ENCODE data around the gene ASTN2. TPM values are rescaled to one million over a fixed set of nuclear protein-coding genes. Genes with fewer than 3 reads are reported as not detected.
"Not testable (repeated sequence)": the region's sequence is repeated elsewhere in the genome, so short reads cannot be mapped to it uniquely, and the experiment has no call there.

The ASTN2 gene
- total RNA-seq, 1 donor: 3.1 TPM

DNA sequence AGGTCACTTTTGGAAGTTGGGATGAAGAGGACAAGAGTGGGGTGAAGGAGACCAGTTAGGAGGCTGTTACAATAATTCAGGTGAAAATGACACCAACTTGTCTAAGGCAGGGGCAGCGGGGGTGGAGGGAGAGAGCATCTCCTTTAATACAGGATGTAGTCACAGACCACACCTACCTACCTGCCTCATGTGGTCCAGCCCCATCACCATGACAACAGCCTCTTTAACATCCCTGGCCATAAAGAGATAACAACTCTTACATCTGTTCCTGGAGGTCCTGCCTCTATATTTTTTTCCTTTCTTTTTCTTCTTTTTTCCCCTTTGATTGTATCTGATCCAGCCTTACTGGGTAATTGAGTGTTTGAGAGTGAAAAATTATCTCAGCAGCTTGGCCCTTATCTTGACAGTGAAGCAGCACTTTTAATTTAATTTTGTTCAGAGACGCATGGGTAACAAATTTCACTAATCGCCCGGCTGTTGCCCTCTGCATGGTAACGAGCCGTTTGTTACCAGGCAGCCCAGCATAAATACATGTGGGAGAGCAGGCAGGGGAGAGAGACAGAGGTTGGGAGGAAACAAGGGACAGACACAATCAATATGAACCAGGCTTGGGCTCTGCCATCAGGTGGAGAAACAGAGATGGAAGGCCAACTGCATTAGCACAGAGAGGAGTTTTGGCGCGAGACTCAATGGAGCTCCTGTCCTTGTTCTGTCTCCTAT lies 338.1 kb downstream of the ASTN2 start:
- Histone ChIP-seq H3K27me3 (ENCODE audit: insufficient read depth, low read length) (no peaks in the 10 kb centered on the region), H3K4me3 (ENCODE audit: low read length) (no peak overlapping the region), H3K9me3 (ENCODE audit: low read depth, low read length) (no peaks in the 10 kb centered on the region), H3K4me1 (ENCODE audit: insufficient read depth, low read length) (no peaks in the 10 kb centered on the region)

- H3K27me3 ChIP-seq (ENCODE audit: insufficient read depth, low read length): no peaks in the 10 kb centered on the region
- H3K4me1 ChIP-seq (ENCODE audit: insufficient read depth, low read length): no peaks in the 10 kb centered on the region
- no peaks in the 10 kb centered on the region for H3K9me3 ChIP-seq (ENCODE audit: low read depth, low read length)
- no peak overlapping the region for H3K4me3 ChIP-seq (ENCODE audit: low read length)
Observed at GRCh38 chr9:117075636-117076035, 339.2 kb downstream of the ASTN2 start.

- H3K9me3 ChIP-seq (ENCODE audit: low read depth, low read length): no peaks in the 10 kb centered on the region
- no peak overlapping the region for H3K4me3 ChIP-seq (ENCODE audit: low read length)
- H3K27me3 ChIP-seq (ENCODE audit: insufficient read depth, low read length): no peaks in the 10 kb centered on the region
- H3K4me1 ChIP-seq (ENCODE audit: insufficient read depth, low read length): no peaks in the 10 kb centered on the region
Observed at GRCh38 chr9:117074784-117075520, 339.9 kb downstream of the ASTN2 start.

DNA sequence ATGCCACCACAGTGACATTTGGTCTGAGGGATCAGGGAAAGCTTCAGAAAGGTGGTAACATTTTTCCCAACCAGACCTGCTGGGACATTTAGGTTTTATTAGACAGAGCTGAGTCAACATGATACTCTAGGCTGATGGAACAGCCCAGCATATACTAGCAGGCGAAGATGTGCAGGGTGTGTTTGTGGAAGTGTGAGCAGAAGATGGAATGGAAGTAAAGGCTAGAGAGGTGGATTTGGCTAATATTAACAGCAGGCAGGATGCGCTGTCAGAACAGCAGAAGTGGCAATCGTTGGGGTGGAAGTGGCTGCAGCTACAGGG lies 340.6 kb downstream of the ASTN2 start:
- H3K4me3 ChIP-seq (ENCODE audit: low read length): no peak overlapping the region
- no peaks in the 10 kb centered on the region for H3K27me3 ChIP-seq (ENCODE audit: insufficient read depth, low read length)
- H3K4me1 ChIP-seq (ENCODE audit: insufficient read depth, low read length): no peaks in the 10 kb centered on the region
- H3K9me3 ChIP-seq (ENCODE audit: low read depth, low read length): no peaks in the 10 kb centered on the region

GRCh38 chr9:117073539-117074341 lies 341.1 kb downstream of the ASTN2 start:
- no peak overlapping the region for H3K4me3 ChIP-seq (ENCODE audit: low read length)
- no peaks in the 10 kb centered on the region for H3K27me3 ChIP-seq (ENCODE audit: insufficient read depth, low read length)
- no peaks in the 10 kb centered on the region for H3K9me3 ChIP-seq (ENCODE audit: low read depth, low read length)
- no peaks in the 10 kb centered on the region for H3K4me1 ChIP-seq (ENCODE audit: insufficient read depth, low read length)

DNA sequence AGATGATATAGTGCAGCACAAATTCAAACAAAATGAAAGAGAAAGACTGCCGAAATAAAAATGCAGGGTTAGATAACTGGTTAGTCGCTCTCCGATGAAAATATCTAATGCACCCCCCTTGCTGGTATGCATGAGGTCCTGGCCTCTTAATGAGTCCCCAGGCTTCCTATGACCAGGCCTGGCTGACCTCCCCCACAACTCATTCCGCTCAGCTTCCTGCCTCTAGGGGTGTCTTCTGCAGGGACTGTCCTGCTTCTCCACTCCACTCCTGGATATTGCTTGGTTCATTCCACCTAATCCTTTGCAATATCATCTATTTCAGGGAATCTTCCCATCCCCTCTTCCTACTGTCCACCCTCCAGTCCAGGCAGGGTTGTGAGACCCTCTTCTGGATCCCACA lies 341.8 kb downstream of the ASTN2 start:
- Histone ChIP-seq H3K4me3 (ENCODE audit: low read length) (no peak overlapping the region), H3K4me1 (ENCODE audit: insufficient read depth, low read length) (no peaks in the 10 kb centered on the region), H3K27me3 (ENCODE audit: insufficient read depth, low read length) (no peaks in the 10 kb centered on the region), H3K9me3 (ENCODE audit: low read depth, low read length) (no peaks in the 10 kb centered on the region)

- no peaks in the 10 kb centered on the region for H3K4me1 ChIP-seq (ENCODE audit: insufficient read depth, low read length)
- H3K27me3 ChIP-seq (ENCODE audit: insufficient read depth, low read length): no peaks in the 10 kb centered on the region
- no peaks in the 10 kb centered on the region for H3K9me3 ChIP-seq (ENCODE audit: low read depth, low read length)
- no peak overlapping the region for H3K4me3 ChIP-seq (ENCODE audit: low read length)
Observed at GRCh38 chr9:117072216-117072615, 342.6 kb downstream of the ASTN2 start.

GRCh38 chr9:117071673-117072207 lies 343.1 kb downstream of the ASTN2 start:
- not testable (repeated sequence) for H3K9me3 ChIP-seq (ENCODE audit: low read depth, low read length); H3K4me3 ChIP-seq (ENCODE audit: low read length); H3K27me3 ChIP-seq (ENCODE audit: insufficient read depth, low read length); H3K4me1 ChIP-seq (ENCODE audit: insufficient read depth, low read length)

- Histone ChIP-seq H3K27me3 (ENCODE audit: insufficient read depth, low read length) (no peaks in the 10 kb centered on the region), H3K9me3 (ENCODE audit: low read depth, low read length) (no peaks in the 10 kb centered on the region), H3K4me3 (ENCODE audit: low read length) (no peak overlapping the region), H3K4me1 (ENCODE audit: insufficient read depth, low read length) (no peaks in the 10 kb centered on the region)
Observed at GRCh38 chr9:117063721-117064471, 351.0 kb downstream of the ASTN2 start.

GRCh38 chr9:117060963-117061362 lies 353.9 kb downstream of the ASTN2 start:
- H3K4me1 ChIP-seq (ENCODE audit: insufficient read depth, low read length): no peaks in the 10 kb centered on the region
- H3K4me3 ChIP-seq (ENCODE audit: low read length): no peak overlapping the region
- H3K27me3 ChIP-seq (ENCODE audit: insufficient read depth, low read length): no peaks in the 10 kb centered on the region
- H3K9me3 ChIP-seq (ENCODE audit: low read depth, low read length): no peaks in the 10 kb centered on the region

DNA sequence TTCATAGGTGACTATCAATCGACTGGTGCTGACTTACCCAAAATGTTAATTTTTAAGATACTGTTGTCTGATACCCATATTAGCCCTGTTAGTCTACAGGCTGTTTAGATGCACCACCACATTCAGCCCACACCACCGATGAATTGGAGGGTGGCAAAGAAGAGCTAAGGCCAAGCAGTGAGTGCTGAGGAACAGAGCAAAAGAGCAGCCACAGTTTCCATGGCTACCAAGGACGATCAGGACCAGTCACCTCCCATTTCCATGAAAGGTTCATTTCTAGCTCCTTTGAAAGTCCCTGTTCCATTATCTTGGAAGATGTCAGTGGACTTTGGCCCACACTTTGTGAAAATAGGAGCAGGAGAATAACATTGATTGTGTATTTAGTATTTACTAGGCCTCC lies 364.9 kb downstream of the ASTN2 start:
- Histone ChIP-seq H3K4me3 (ENCODE audit: low read length) (no peak overlapping the region), H3K27me3 (ENCODE audit: insufficient read depth, low read length) (no peaks in the 10 kb centered on the region), H3K4me1 (ENCODE audit: insufficient read depth, low read length) (no peaks in the 10 kb centered on the region), H3K9me3 (ENCODE audit: low read depth, low read length) (no peaks in the 10 kb centered on the region)

DNA sequence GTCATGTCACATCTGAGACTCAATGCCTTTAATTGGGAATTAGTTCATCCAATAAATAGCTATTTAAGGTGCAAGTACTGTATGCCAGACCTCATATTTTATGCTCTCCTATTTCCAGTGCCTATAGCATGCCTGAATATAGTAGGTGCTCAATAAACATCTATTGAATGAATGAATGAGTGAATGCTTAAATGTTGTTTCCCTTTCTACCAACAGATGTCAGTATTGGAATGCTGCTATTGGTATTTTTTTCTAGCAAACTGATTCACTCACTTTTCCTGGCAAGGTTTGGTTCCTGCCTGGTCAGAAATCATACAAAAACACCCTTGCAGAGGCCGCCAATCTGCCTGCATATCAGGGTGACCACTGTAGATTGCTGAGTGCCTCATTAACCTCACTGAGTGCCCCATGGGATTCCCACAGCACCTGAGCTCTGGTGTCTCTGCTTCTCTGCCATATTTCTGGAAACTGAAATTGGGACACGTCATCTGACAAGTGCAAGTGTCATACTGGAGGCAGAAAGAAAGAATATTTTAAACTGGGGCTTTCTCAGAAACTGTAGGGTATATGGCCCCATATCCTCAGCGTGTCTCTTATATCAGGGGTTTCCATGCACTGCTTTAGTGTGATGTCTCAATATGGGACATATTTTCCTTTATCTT lies 368.1 kb downstream of the ASTN2 start:
- H3K4me1 ChIP-seq (ENCODE audit: insufficient read depth, low read length): no peaks in the 10 kb centered on the region
- no peaks in the 10 kb centered on the region for H3K27me3 ChIP-seq (ENCODE audit: insufficient read depth, low read length)
- H3K9me3 ChIP-seq (ENCODE audit: low read depth, low read length): no peaks in the 10 kb centered on the region
- no peak overlapping the region for H3K4me3 ChIP-seq (ENCODE audit: low read length)

DNA sequence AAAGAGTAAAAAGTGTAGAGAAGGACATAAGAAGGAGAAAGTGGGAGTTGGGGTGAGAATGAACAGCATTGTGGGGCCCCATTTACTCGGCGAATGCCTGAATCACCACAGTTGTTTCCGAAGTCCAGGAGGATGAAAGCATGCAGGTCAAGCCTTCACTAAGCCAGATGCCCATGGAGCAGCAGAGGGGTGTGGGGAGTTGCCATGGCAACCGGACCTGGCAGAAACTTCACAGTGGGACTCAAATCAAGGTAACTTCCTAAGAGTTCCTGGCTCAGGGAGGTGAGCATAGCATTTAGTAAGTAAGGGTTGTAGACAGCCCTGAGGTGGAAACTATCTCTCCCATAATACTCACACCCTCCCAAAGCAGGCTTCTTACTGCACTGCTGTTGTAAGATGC lies 370.6 kb downstream of the ASTN2 start:
- Histone ChIP-seq H3K9me3 (ENCODE audit: low read depth, low read length) (no peaks in the 10 kb centered on the region), H3K4me3 (ENCODE audit: low read length) (no peak overlapping the region), H3K4me1 (ENCODE audit: insufficient read depth, low read length) (no peaks in the 10 kb centered on the region), H3K27me3 (ENCODE audit: insufficient read depth, low read length) (no peaks in the 10 kb centered on the region)

GRCh38 chr9:117043159-117043558 lies 371.7 kb downstream of the ASTN2 start:
- no peaks in the 10 kb centered on the region for H3K27me3 ChIP-seq (ENCODE audit: insufficient read depth, low read length)
- H3K9me3 ChIP-seq (ENCODE audit: low read depth, low read length): no peaks in the 10 kb centered on the region

More at GRCh38 chr9:117043159-117043558, 371.7 kb downstream of the ASTN2 start:
- Histone ChIP-seq H3K4me3 (ENCODE audit: low read length) (no peak overlapping the region), H3K4me1 (ENCODE audit: insufficient read depth, low read length) (no peaks in the 10 kb centered on the region)

All from mononuclear cell (primary cell).